ENCODE measurements around the gene PGRMC2.

Gene PGRMC2

GRCh38 chr4:128244379-128244778 lies 43.2 kb downstream of the PGRMC2 start:
- in situ Hi-C loops (cut with HindIII; ENCODE audit: low sequenced_read_pairs), result no loop called here
- no peak for TF ChIP-seq CTCF (IDR thresholded peaks at IDR 0.05; ENCODE audit: low read depth, low read length)
- peak; percentile 23 for DNase-seq (ENCODE audit: low read depth, low spot score)
- no peak overlapping the region for H3K4me3 ChIP-seq (ENCODE audit: low read depth, low read length)

- TF ChIP-seq CTCF (IDR thresholded peaks at IDR 0.05; ENCODE audit: low read depth, low read length), result no peak
- H3K4me3 ChIP-seq (ENCODE audit: low read depth, low read length), result no peak overlapping the region
- DNase-seq (ENCODE audit: low read depth, low spot score), result no peak
- in situ Hi-C loops (cut with HindIII; ENCODE audit: low sequenced_read_pairs), result no loop called here
These were observed 45.0 kb downstream of the PGRMC2 start for GRCh38 chr4:128242601-128243000.

- no peak for TF ChIP-seq CTCF (IDR thresholded peaks at IDR 0.05; ENCODE audit: low read depth, low read length)
- in situ Hi-C loops (cut with HindIII; ENCODE audit: low sequenced_read_pairs), result no loop called here
- no peak for DNase-seq (ENCODE audit: low read depth, low spot score)
- no peak overlapping the region for H3K4me3 ChIP-seq (ENCODE audit: low read depth, low read length)
These were observed 45.6 kb downstream of the PGRMC2 start for GRCh38 chr4:128241981-128242380.

- no peak overlapping the region for H3K4me3 ChIP-seq (ENCODE audit: low read depth, low read length)
- peak; percentile 98 for DNase-seq (ENCODE audit: low read depth, low spot score)
- no peak for TF ChIP-seq CTCF (IDR thresholded peaks at IDR 0.05; ENCODE audit: low read depth, low read length)
- in situ Hi-C loops (cut with HindIII; ENCODE audit: low sequenced_read_pairs), result no loop called here
These were observed 46.1 kb downstream of the PGRMC2 start for GRCh38 chr4:128241425-128241913.

GRCh38 chr4:128241019-128241418 lies 46.6 kb downstream of the PGRMC2 start:
- no peak overlapping the region for H3K4me3 ChIP-seq (ENCODE audit: low read depth, low read length)
- no peak for DNase-seq (ENCODE audit: low read depth, low spot score)
- in situ Hi-C loops (cut with HindIII; ENCODE audit: low sequenced_read_pairs), result no loop called here
- no peak for TF ChIP-seq CTCF (IDR thresholded peaks at IDR 0.05; ENCODE audit: low read depth, low read length)

GRCh38 chr4:128234836-128235235 lies 52.8 kb downstream of the PGRMC2 start:
- in situ Hi-C loops (cut with HindIII; ENCODE audit: low sequenced_read_pairs), result no loop called here
- H3K4me3 ChIP-seq (ENCODE audit: low read depth, low read length), result no peak overlapping the region
- no peak for DNase-seq (ENCODE audit: low read depth, low spot score)
- TF ChIP-seq CTCF (IDR thresholded peaks at IDR 0.05; ENCODE audit: low read depth, low read length), result no peak

GRCh38 chr4:128232719-128233118 lies 54.9 kb downstream of the PGRMC2 start:
- no peak overlapping the region for H3K4me3 ChIP-seq (ENCODE audit: low read depth, low read length)
- TF ChIP-seq CTCF (IDR thresholded peaks at IDR 0.05; ENCODE audit: low read depth, low read length), result no peak
- in situ Hi-C loops (cut with HindIII; ENCODE audit: low sequenced_read_pairs), result no loop called here
- DNase-seq (ENCODE audit: low read depth, low spot score), result no peak

All from astrocyte of the spinal cord (primary cell).